ENCODE data around the gene CUBN. TPM values are rescaled to one million over a fixed set of nuclear protein-coding genes. Genes with fewer than 3 reads are reported as not detected.

CUBN gene
- total RNA-seq, 3 donors from 2014 or later, result 0.14 to 0.26 (median 0.25) TPM

- Mint-ChIP-seq H3K27me3 (ENCODE audit: low read depth) (no peaks in the 10 kb centered on the region), H3K4me3 (no peak overlapping the region), H3K9me3 (no peaks in the 10 kb centered on the region), H3K36me3 (ENCODE audit: insufficient read depth) (peaks cover 10% of the 10 kb centered on the region), H3K4me1 (ENCODE audit: low read depth) (no peaks in the 10 kb centered on the region)
- DNase-seq (no peak), ATAC-seq (no peak)
Measured at GRCh38 chr10:16957038-16957437, 172.6 kb downstream of the CUBN start.

GRCh38 chr10:16954280-16955030 is 175.2 kb downstream of the CUBN start:
- Mint-ChIP-seq H3K4me3 (no peak overlapping the region), H3K4me1 (ENCODE audit: low read depth) (peaks cover 2% of the 10 kb centered on the region), H3K36me3 (ENCODE audit: insufficient read depth) (peaks cover 6% of the 10 kb centered on the region), H3K27me3 (ENCODE audit: low read depth) (no peaks in the 10 kb centered on the region), H3K9me3 (no peaks in the 10 kb centered on the region)
- no peak for ATAC-seq
- DNase-seq, result no peak

- Mint-ChIP-seq H3K27me3 (ENCODE audit: low read depth) (no peaks in the 10 kb centered on the region), H3K9me3 (no peaks in the 10 kb centered on the region), H3K36me3 (ENCODE audit: insufficient read depth) (peaks cover 6% of the 10 kb centered on the region), H3K4me1 (ENCODE audit: low read depth) (peaks cover 5% of the 10 kb centered on the region), H3K4me3 (no peak overlapping the region)
- ATAC-seq (peak in 1 of 2 donors; percentile 60), DNase-seq (no peak)
Measured at GRCh38 chr10:16953270-16953669, 176.3 kb downstream of the CUBN start.

- Mint-ChIP-seq H3K9me3 (no peaks in the 10 kb centered on the region), H3K4me1 (ENCODE audit: low read depth) (peaks cover 5% of the 10 kb centered on the region), H3K4me3 (no peak overlapping the region), H3K36me3 (ENCODE audit: insufficient read depth) (peaks cover 6% of the 10 kb centered on the region), H3K27me3 (ENCODE audit: low read depth) (no peaks in the 10 kb centered on the region)
- ATAC-seq (no peak), DNase-seq (no peak)
Measured at GRCh38 chr10:16952610-16953009, 177.0 kb downstream of the CUBN start.

GRCh38 chr10:16952080-16952479 is 177.5 kb downstream of the CUBN start:
- H3K27me3 Mint-ChIP-seq (ENCODE audit: low read depth), result no peaks in the 10 kb centered on the region
- peaks cover 5% of the 10 kb centered on the region for H3K4me1 Mint-ChIP-seq (ENCODE audit: low read depth)
- no peak for DNase-seq
- H3K4me3 Mint-ChIP-seq, result no peak overlapping the region
- H3K36me3 Mint-ChIP-seq (ENCODE audit: insufficient read depth), result peaks cover 8% of the 10 kb centered on the region
- no peak for ATAC-seq
- H3K9me3 Mint-ChIP-seq, result no peaks in the 10 kb centered on the region

- peaks cover 9% of the 10 kb centered on the region for H3K36me3 Mint-ChIP-seq (ENCODE audit: insufficient read depth)
- DNase-seq (no peak), ATAC-seq (peak; percentile 43 to 58)
- no peaks in the 10 kb centered on the region for H3K27me3 Mint-ChIP-seq (ENCODE audit: low read depth)
- no peak overlapping the region for H3K4me3 Mint-ChIP-seq
- H3K9me3 Mint-ChIP-seq, result no peaks in the 10 kb centered on the region
- peaks cover 5% of the 10 kb centered on the region for H3K4me1 Mint-ChIP-seq (ENCODE audit: low read depth)
Measured at GRCh38 chr10:16950656-16951601, 178.7 kb downstream of the CUBN start.

GRCh38 chr10:16949816-16950215 is 179.8 kb downstream of the CUBN start:
- peaks cover 5% of the 10 kb centered on the region for H3K4me1 Mint-ChIP-seq (ENCODE audit: low read depth)
- ATAC-seq, result no peak
- no peaks in the 10 kb centered on the region for H3K9me3 Mint-ChIP-seq
- no peaks in the 10 kb centered on the region for H3K27me3 Mint-ChIP-seq (ENCODE audit: low read depth)
- H3K36me3 Mint-ChIP-seq (ENCODE audit: insufficient read depth), result peaks cover 9% of the 10 kb centered on the region
- DNase-seq, result no peak
- H3K4me3 Mint-ChIP-seq, result no peak overlapping the region

GRCh38 chr10:16948361-16948760 is 181.2 kb downstream of the CUBN start:
- peaks cover 6% of the 10 kb centered on the region for H3K36me3 Mint-ChIP-seq (ENCODE audit: insufficient read depth)
- H3K9me3 Mint-ChIP-seq, result no peaks in the 10 kb centered on the region
- H3K4me1 Mint-ChIP-seq (ENCODE audit: low read depth), result peaks cover 10% of the 10 kb centered on the region
- no peak overlapping the region for H3K4me3 Mint-ChIP-seq
- DNase-seq, result peak; percentile 28
- H3K27me3 Mint-ChIP-seq (ENCODE audit: low read depth), result no peaks in the 10 kb centered on the region
- peak; percentile 30 to 67 for ATAC-seq

- H3K4me1 Mint-ChIP-seq (ENCODE audit: low read depth), result peaks cover 12% of the 10 kb centered on the region
- ATAC-seq, result no peak
- no peak overlapping the region for H3K4me3 Mint-ChIP-seq
- H3K27me3 Mint-ChIP-seq (ENCODE audit: low read depth), result no peaks in the 10 kb centered on the region
- H3K36me3 Mint-ChIP-seq (ENCODE audit: insufficient read depth), result peaks cover 3% of the 10 kb centered on the region
- no peaks in the 10 kb centered on the region for H3K9me3 Mint-ChIP-seq
- DNase-seq, result no peak
Measured at GRCh38 chr10:16947069-16947468, 182.5 kb downstream of the CUBN start.

GRCh38 chr10:16945593-16945992 is 184.0 kb downstream of the CUBN start:
- no peaks in the 10 kb centered on the region for H3K27me3 Mint-ChIP-seq (ENCODE audit: low read depth)
- no peak overlapping the region for H3K4me3 Mint-ChIP-seq
- peaks cover 3% of the 10 kb centered on the region for H3K36me3 Mint-ChIP-seq (ENCODE audit: insufficient read depth)
- H3K9me3 Mint-ChIP-seq, result no peaks in the 10 kb centered on the region
- DNase-seq (no peak), ATAC-seq (no peak)
- peaks cover 10% of the 10 kb centered on the region for H3K4me1 Mint-ChIP-seq (ENCODE audit: low read depth)

GRCh38 chr10:16944986-16945385 is 184.6 kb downstream of the CUBN start:
- H3K36me3 Mint-ChIP-seq (ENCODE audit: insufficient read depth), result peaks cover 3% of the 10 kb centered on the region
- no peaks in the 10 kb centered on the region for H3K9me3 Mint-ChIP-seq
- peaks cover 10% of the 10 kb centered on the region for H3K4me1 Mint-ChIP-seq (ENCODE audit: low read depth)
- DNase-seq (no peak), ATAC-seq (no peak)
- no peak overlapping the region for H3K4me3 Mint-ChIP-seq
- no peaks in the 10 kb centered on the region for H3K27me3 Mint-ChIP-seq (ENCODE audit: low read depth)

- Mint-ChIP-seq H3K4me3 (no peak overlapping the region), H3K27me3 (ENCODE audit: low read depth) (no peaks in the 10 kb centered on the region), H3K9me3 (no peaks in the 10 kb centered on the region), H3K4me1 (ENCODE audit: low read depth) (peaks cover 10% of the 10 kb centered on the region), H3K36me3 (ENCODE audit: insufficient read depth) (peaks cover 3% of the 10 kb centered on the region)
- no peak for DNase-seq
- no peak for ATAC-seq
Measured at GRCh38 chr10:16944402-16944801, 185.2 kb downstream of the CUBN start.

- DNase-seq (no peak), ATAC-seq (no peak)
- Mint-ChIP-seq H3K36me3 (ENCODE audit: insufficient read depth) (peaks cover 3% of the 10 kb centered on the region), H3K9me3 (no peaks in the 10 kb centered on the region), H3K4me1 (ENCODE audit: low read depth) (peaks cover 10% of the 10 kb centered on the region), H3K27me3 (ENCODE audit: low read depth) (no peaks in the 10 kb centered on the region), H3K4me3 (no peak overlapping the region)
Measured at GRCh38 chr10:16943295-16944285, 186.0 kb downstream of the CUBN start.
